ENCODE results near the gene TFDP2.
A peak's percentile ranks its signal among the peaks of the same experiment; 100 is the strongest.
"Not testable (repeated sequence)": the region's sequence is repeated elsewhere in the genome, so short reads cannot be mapped to it uniquely, and the experiment has no call there.

TFDP2 gene

DNA sequence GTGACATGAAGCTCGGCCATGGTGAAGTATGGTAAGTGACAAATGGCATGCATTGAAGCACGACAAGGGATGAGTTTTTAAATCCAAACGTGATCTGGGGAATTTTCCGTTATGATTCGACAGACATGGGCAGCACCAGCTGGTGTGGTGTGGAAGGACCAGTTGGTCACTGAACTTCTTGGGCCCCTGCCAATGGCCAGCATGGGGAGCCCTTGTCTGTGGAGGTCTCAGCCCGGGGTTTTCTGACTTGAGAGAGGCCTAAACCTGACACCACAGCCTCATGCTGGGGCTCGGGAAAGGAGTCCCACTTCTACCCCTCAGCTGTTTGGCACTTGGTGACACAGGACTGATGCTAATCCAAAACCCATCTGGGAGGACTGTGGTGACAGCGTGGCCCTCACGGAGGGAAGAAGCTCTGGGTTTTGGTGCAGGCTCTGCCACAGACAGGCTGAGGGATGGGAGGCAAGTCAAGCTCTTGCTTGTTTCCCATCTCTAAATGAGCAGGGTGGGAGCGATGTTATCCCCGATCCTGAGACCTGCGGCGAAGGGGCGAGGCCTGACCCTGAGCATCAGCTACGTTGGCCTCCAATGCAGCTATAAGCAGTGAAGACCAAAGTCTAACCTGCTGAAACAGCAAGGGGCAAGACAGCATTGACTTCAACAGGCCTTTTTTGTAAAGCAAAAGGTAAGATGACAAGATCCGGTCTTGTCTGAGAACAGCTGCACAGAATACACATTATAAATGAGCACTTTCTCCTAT lies 203.4 kb downstream of the TFDP2 start:
- no peak for DNase-seq (ENCODE audit: low read depth, low spot score)
- no peak overlapping the region for H3K4me3 ChIP-seq (ENCODE audit: low read length)

GRCh38 chr3:141942006-141942405 lies 207.3 kb downstream of the TFDP2 start:
- no peak overlapping the region for H3K4me3 ChIP-seq (ENCODE audit: low read length)
- no peak for DNase-seq (ENCODE audit: low read depth, low spot score)

- H3K4me3 ChIP-seq (ENCODE audit: low read length) = no peak overlapping the region
- DNase-seq (ENCODE audit: low read depth, low spot score) = no peak
Measured at GRCh38 chr3:141941093-141941492, 208.3 kb downstream of the TFDP2 start.

- no peak for DNase-seq (ENCODE audit: low read depth, low spot score)
- no peak overlapping the region for H3K4me3 ChIP-seq (ENCODE audit: low read length)
Measured at GRCh38 chr3:141940194-141940776, 209.1 kb downstream of the TFDP2 start.

DNA sequence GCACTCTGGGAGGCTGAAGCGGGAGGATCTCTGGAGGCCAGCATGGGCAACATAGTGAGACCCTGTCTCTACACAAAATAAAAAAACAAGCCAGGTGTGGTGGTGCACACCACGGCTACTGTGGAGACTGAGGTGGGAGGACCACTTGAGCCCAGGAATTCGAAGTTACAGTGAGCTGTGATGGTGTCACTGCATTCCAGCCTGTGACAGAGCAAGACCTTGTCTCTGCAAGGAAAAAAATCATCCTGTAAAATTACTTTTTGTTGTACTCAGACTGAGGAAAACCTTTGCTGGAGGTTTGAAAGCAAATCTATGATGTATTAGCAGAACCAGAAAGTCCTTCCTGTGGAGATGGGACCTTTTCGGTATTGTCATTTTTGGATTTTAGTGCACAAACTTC lies 209.6 kb downstream of the TFDP2 start:
- no peak overlapping the region for H3K4me3 ChIP-seq (ENCODE audit: low read length)
- DNase-seq (ENCODE audit: low read depth, low spot score) = no peak

- no peak overlapping the region for H3K4me3 ChIP-seq (ENCODE audit: low read length)
- no peak for DNase-seq (ENCODE audit: low read depth, low spot score)
Measured at GRCh38 chr3:141938011-141938500, 211.3 kb downstream of the TFDP2 start.

- no peak for DNase-seq (ENCODE audit: low read depth, low spot score)
- H3K4me3 ChIP-seq (ENCODE audit: low read length) = no peak overlapping the region
Measured at GRCh38 chr3:141934354-141934753, 215.0 kb downstream of the TFDP2 start.

DNA sequence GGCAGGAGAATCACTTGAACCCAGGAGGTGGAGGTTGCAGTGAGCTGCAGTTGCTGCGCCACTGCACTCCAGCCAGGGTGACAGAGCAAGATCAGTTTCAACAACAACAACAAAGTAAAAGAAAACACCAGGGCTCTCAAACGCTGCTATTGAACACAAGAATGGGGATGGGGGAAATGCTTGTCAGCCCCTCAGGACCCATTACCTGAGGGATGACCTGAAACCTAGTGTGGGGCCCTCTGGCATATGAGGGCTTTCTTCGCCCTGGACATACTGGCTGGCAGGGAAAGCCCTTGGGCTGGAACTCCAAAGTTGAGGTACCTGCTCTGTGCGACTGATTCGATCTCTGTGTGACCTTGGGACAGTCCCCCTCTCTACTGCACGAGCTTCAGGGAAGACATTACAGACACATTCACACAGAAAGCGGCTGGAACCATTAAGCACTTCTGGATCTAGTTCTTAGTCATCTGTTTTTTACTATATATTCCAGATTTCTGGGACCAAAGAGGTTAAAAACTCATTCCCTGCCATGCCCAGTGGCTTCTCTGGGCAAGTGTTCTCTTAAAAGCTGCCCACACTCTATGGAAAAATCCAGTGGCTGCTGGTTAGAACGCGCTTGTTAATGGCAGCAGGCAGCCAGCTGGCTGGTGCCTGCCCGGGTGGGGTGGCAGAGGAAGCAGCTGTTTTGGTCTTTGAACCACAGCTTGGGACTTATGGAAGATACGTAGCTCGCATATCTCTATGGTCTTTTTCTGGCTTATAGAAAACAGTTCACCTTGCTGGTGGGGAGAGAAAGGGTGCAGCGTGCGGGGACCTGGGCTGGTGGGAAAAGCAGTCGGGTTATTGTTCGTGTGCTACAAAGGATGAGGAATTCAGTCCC lies 215.7 kb downstream of the TFDP2 start:
- H3K4me3 ChIP-seq (ENCODE audit: low read length) = no peak overlapping the region
- DNase-seq (ENCODE audit: low read depth, low spot score) = peak; percentile 73

DNA sequence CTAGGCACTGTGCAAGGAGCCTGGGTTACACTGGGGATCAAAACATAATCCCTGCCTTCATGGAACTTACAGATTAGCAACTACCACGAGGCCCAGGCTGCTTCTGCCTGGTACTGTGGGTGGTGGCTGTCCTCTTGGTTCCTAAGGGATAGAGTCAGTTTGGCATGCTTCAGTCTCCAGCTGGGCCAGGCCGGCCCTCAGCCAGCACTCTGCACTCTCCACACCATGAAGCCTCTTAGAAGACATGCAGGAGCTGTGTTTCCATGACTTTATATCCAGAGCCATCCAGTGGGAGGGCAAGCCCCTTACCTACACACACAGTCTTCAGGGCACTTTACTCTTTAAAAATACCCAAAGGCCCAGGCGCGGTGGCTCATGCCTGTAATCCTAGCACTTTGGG lies 218.5 kb downstream of the TFDP2 start:
- DNase-seq (ENCODE audit: low read depth, low spot score) = no peak
- H3K4me3 ChIP-seq (ENCODE audit: low read length) = no peak overlapping the region

- no peak overlapping the region for H3K4me3 ChIP-seq (ENCODE audit: low read length)
- no peak for DNase-seq (ENCODE audit: low read depth, low spot score)
Measured at GRCh38 chr3:141929341-141929995, 219.9 kb downstream of the TFDP2 start.

DNA sequence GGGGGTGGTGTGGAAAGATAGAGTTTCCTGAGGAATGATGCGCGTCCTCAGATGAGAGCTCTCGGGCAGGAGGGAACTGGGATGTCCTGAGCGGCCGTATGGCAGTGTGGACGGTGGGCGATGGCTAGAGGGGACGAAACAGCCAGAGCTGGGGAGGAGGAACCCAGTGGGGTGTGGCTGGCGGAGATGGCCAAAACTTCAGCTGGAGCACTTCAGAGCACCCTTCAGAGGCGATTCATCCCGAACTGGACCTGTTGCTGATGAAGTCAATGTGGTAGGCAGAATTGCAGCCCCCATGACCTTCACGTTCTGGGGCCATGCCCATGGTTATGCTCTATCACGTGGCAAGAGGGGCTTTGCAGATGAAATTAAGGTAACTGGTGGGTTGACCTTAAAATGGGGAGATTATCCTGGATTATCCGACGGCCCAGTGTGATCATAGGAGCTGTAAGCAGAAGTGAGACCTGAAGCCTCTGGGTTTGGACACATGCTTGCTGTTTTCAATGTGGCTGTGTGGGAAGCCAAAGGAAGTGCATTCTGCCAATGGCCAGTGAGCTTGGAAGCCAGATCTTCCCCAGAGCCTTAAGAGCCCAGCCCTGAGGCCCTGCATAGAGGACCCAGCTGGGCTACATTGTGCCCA lies 220.6 kb downstream of the TFDP2 start:
- DNase-seq (ENCODE audit: low read depth, low spot score) = no peak
- H3K4me3 ChIP-seq (ENCODE audit: low read length) = no peak overlapping the region

DNA sequence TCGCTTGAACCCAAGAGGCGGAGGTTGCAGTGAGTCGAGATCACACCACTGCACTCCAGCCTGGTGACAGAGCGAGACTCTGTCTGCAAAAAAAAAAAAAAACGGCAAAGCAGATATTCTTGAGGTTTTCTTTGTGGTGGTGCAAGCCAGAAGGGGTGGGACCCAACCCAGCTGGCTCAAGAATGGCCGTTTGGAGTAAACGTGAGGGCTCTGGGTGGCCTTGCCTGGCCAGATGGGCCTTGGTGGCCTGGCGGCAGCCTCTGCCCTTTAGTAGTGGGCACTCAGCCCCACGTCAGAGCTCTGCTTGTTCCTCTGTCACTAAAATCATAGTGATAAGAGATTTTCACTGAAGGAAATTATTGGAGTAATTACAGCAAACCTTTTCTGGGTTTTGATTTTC lies 222.4 kb downstream of the TFDP2 start:
- no peak overlapping the region for H3K4me3 ChIP-seq (ENCODE audit: low read length)
- DNase-seq (ENCODE audit: low read depth, low spot score) = no peak

- not testable (repeated sequence) for DNase-seq (ENCODE audit: low read depth, low spot score); H3K4me3 ChIP-seq (ENCODE audit: low read length)
Measured at GRCh38 chr3:141925677-141926076, 223.7 kb downstream of the TFDP2 start.

DNA sequence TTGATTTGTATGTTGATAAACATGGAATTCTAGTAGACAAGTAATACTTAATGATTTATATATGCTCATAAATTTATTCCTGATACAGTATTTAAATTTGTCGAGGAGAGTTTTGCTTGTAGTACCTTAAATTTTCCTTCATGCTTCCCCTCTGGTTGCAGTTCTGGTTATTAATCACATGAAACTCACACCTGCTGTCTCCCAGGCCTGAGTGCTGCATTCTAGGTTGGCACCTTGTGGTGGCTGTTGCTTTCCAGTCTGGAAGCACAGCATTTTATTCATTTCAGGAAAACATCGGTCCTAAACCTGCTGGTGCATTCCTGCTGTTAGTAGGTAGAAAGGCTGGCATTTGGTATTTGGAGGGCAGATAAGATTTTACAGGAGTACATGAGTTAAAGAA lies 228.0 kb downstream of the TFDP2 start:
- DNase-seq (ENCODE audit: low read depth, low spot score) = no peak
- no peak overlapping the region for H3K4me3 ChIP-seq (ENCODE audit: low read length)

- no peak for DNase-seq (ENCODE audit: low read depth, low spot score)
- no peak overlapping the region for H3K4me3 ChIP-seq (ENCODE audit: low read length)
Measured at GRCh38 chr3:141920701-141921100, 228.6 kb downstream of the TFDP2 start.

DNA sequence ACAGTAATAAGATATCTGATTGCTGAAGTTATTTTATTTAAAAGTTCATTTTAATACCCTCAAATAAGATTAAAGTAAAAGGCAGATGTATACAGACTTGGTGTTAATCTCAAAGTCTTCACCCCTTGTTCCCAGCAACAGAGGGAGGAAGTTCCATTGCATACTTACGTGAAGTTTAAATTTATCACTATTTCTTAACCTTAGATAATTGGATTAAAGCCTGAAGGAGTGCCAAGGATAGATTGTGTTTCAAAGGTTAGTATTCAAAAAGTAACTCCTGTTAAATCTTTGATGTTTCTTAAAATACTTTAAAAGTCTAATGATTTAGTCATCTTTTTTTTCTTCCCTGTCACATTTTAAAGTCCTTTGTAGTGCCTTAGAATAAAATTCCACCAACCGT lies 233.6 kb downstream of the TFDP2 start:
- no peak overlapping the region for H3K4me3 ChIP-seq (ENCODE audit: low read length)
- DNase-seq (ENCODE audit: low read depth, low spot score) = no peak

- DNase-seq (ENCODE audit: low read depth, low spot score) = no peak
- no peak overlapping the region for H3K4me3 ChIP-seq (ENCODE audit: low read length)
Measured at GRCh38 chr3:141915016-141915415, 234.3 kb downstream of the TFDP2 start.

- no peak for DNase-seq (ENCODE audit: low read depth, low spot score)
- H3K4me3 ChIP-seq (ENCODE audit: low read length) = no peak overlapping the region
Measured at GRCh38 chr3:141914311-141914710, 235.0 kb downstream of the TFDP2 start.

Data from Jurkat, Clone E6-1 (cell line).